Psoas muscle (tissue), 8 donors: Measurements from ENCODE around the gene VEPH1. TPM values are rescaled to one million over a fixed set of nuclear protein-coding genes. Genes with fewer than 3 reads are reported as not detected.

ENCODE experiments used
- ATAC-seq, 4 donors: fragments of 200-7000 bp; cut with Tn5 transposase; one replicate each; pipeline ENCODE4 v1.9.1; 2020; ENCODE audit warnings: moderate library complexity in 3 of 4, mild to moderate bottlenecking in 2 of 4
- DNase-seq, 2 donors: peaks; one replicate each; pipeline ENCODE4 v3.0.0-alpha.2; 2020
- H3K27ac ChIP-seq: fragments of 200-600 bp; one replicate; pipeline ENCODE4 v1.8.0; 2022
- H3K27me3 ChIP-seq, 3 donors: fragments of 200-600 bp in 1 of 3; one replicate each; pipeline versions ENCODE4 v1.6.1 to v1.8.0; 2013 to 2022; ENCODE audit warnings: low read length in 2 of 3, mild to moderate bottlenecking in 2 of 3, moderate library complexity in 1 of 3; ENCODE audit not compliant: insufficient read depth in 3 of 3
- H3K36me3 ChIP-seq, 2 donors: fragments of 200-600 bp in 1 of 2; one replicate each; pipeline versions ENCODE4 v1.6.1 to v1.8.0; 2013 to 2022; ENCODE audit warnings: low read depth in 1 of 2, mild to moderate bottlenecking in 1 of 2, moderate library complexity in 1 of 2; ENCODE audit not compliant: insufficient read depth in 1 of 2
- H3K4me1 ChIP-seq: fragments of 200-600 bp; one replicate; pipeline ENCODE4 v1.8.0; 2022
- H3K4me3 ChIP-seq: fragments of 200-600 bp; one replicate; pipeline ENCODE4 v1.8.0; 2022; ENCODE audit warnings: mild to moderate bottlenecking
- H3K9me3 ChIP-seq: fragments of 200-600 bp; one replicate; pipeline ENCODE4 v1.8.0; 2022
- WGBS, 3 donors: extraction: QIAGEN DNeasy Blood & Tissue Kit; methylation state at CpG; one replicate each; pipeline versions ENCODE4 v1.1.6 to v1.1.7; 2013; 5-methylcytosine and 5-hydroxymethylcytosine counted together
- intact Hi-C, 2 donors: fragments of 100-400 bp; cut with DNase I; formaldehyde crosslinking; loops; one replicate each; pipeline versions ENCODE4 v1.11.0 to v1.14.2; 2022
- polyA plus RNA-seq, 3 donors: library from polyadenylated mRNA; stranded (reverse); fragments of 200-250 nt; gene quantifications; one replicate each; pipeline ENCODE4 v1.2.3, GENCODE V29; 2013
- total RNA-seq, 4 donors: library from RNA; stranded (reverse); fragmentation: NEBNext Ultra II Directional in 2 of 4; extraction: Animal tissue kit (Norgen Biotek cat#: 25700) in 2 of 4; gene quantifications; one replicate each; pipeline versions ENCODE4 v1.2.1 to v1.2.4, GENCODE V29; 2021 to 2023
- TF ChIP-seq, protein P1 (sequence below): fragments of 200-600 bp; IDR thresholded peaks from one replicate; pipeline ENCODE4 v1.8.0; 2022; ENCODE audit warnings: antibody characterized with exemption
- donor health status: healthy with polysubstance abuse.
- donor health status: DM: no; HTN: no; CAD: no; lungs with moderate emphysema.
- donor health status: Bipolar disorder and iron deficiency.
- donor health status: healthy.
- donor health status: DM: yes; HTN: yes; CAD: no.
- donor health status: DM: no; HTN: no; CAD: no.
- donor health status: DM: no; HTN: no; CAD: no.
- donor health status: DM: yes; HTN: yes; CAD: no.

Gene VEPH1
- total and polyA plus RNA-seq, 7 donors, result 0.14 to 0.34 (median 0.25) TPM; not detected in 2

DNA sequence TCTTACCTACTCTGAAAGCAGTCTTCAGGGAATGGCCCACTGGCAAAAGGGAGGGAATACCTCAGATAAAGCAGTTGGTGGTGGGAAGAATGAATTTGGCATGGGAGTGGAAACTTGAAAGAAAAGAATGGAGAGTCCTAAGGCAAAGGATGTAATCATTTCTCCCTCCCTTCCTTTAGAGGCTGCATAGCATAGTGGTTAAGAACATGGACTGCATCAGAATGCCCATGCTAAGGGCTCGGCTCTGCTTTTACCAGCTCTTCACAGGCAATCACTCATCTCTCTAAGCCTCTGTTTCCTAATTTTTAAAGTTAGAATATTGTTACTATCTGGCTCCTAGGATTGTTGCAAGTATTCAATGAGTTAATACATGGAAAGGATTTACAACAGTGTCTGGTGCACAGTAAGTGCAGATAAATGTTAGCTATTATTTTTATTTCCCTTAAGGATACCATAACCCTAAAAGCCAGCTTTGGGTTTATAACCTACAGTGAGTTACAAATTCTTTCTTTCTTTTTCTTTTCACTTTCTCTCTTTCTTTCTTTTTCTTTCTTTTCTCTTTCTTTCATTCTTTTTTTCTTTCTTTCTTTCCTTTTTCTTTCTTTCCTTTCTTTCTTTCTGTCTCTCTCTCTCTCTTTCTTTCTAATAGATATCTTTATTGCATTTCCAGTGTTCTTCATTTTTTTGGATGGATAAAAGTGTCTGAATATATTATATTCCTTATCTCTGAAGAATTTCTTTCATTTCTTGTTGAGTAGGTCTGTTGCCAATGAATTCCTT lies 23.6 kb downstream of the VEPH1 start:
- WGBS, 3 donors, result 73 to 100% (median 85%) methylated on average over 1 of the region's 1 CpG
- DNase-seq, result no peak
- no peaks in the 10 kb centered on the region for H3K4me1 ChIP-seq

DNA sequence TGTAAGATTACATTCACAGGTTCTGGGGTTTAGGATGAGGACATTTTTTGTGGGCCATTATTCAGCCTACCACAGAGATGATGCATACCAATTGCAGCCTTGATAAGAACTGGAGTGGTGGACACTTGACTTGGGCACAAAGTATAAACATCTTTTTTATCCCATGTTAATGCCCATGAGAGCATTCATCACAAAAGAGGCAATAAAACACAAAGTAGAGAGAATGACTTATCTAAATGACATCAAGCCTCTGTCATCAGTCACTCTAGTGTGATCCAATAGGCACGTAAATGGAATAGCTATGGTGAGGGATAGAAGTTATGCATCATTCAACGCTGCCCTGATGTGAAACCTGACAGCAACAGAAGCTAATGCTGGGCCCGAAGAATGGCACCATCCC lies 25.8 kb downstream of the VEPH1 start:
- WGBS, 3 donors, result 82 to 90% (median 85%) methylated on average over 3 of the region's 3 CpGs
- no peaks in the 10 kb centered on the region for H3K4me1 ChIP-seq
- H3K4me3 ChIP-seq, result no peak overlapping the region
- TF ChIP-seq, protein P1, sequence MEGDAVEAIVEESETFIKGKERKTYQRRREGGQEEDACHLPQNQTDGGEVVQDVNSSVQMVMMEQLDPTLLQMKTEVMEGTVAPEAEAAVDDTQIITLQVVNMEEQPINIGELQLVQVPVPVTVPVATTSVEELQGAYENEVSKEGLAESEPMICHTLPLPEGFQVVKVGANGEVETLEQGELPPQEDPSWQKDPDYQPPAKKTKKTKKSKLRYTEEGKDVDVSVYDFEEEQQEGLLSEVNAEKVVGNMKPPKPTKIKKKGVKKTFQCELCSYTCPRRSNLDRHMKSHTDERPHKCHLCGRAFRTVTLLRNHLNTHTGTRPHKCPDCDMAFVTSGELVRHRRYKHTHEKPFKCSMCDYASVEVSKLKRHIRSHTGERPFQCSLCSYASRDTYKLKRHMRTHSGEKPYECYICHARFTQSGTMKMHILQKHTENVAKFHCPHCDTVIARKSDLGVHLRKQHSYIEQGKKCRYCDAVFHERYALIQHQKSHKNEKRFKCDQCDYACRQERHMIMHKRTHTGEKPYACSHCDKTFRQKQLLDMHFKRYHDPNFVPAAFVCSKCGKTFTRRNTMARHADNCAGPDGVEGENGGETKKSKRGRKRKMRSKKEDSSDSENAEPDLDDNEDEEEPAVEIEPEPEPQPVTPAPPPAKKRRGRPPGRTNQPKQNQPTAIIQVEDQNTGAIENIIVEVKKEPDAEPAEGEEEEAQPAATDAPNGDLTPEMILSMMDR, result no peak
- no peaks in the 10 kb centered on the region for H3K27me3 ChIP-seq
- H3K36me3 ChIP-seq, result no peaks in the 10 kb centered on the region
- H3K27ac ChIP-seq, result no peak overlapping the region
- ATAC-seq (no peak), DNase-seq (no peak)
- H3K9me3 ChIP-seq, result no peaks in the 10 kb centered on the region
- intact Hi-C loops, result no loop called here

More for the DNA sequence above, 23.6 kb downstream of the VEPH1 start:
- no peaks in the 10 kb centered on the region for H3K9me3 ChIP-seq
- intact Hi-C loops, result no loop called here
- no peaks in the 10 kb centered on the region for H3K36me3 ChIP-seq
- TF ChIP-seq, protein P1, result no peak
- no peaks in the 10 kb centered on the region for H3K27me3 ChIP-seq
- ATAC-seq, result no peak
- no peak overlapping the region for H3K27ac ChIP-seq
- H3K4me3 ChIP-seq, result no peak overlapping the region

DNA sequence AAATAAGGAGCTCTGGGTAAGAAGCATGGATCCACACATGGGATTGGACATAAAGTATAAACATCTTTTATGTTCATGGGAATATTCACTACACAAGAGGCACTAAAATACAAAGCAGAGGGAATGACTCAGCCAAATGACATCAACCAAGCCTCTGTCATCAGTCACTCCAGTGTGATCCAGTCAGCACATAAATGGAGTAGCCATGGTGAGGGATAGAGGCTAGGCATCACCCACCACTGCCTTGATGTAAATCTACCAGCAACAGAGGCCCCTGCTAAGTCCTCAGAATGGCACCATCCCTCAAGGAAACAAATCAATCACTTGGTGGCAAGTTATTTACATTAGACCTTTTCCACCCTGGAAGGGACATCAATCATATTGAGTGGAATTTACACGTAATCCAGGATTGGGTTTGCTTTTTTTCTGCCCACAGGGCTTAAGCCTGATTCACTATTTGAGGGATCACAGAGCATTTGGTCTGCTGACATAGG lies 27.2 kb downstream of the VEPH1 start:
- WGBS, 3 donors, result 43 to 48% (median 48%) methylated on average over 1 of the region's 1 CpG

DNA sequence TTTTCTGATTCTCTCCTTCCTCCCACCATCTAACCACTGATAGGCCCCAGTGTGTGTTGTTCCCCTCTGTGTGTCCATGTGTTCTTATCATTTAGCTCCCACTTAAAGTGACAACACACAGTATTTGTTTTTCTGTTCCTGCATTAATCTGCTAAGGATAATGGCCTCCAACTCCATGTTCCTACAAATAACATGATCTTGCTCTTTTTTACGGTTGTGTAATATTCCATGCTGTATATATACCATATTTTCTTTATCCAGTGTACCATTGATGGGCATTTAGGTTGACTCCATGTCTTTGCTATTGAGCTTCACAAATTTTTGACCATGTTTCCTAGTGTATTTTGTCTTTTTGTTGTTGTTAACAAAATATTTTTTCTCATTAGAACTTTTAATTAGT lies 30.6 kb downstream of the VEPH1 start:
- no peak overlapping the region for H3K4me3 ChIP-seq
- 95 to 100% (median 98%) methylated on average over 1 of the region's 1 CpG for WGBS, 3 donors
- H3K4me1 ChIP-seq, result no peaks in the 10 kb centered on the region
- TF ChIP-seq, protein P1, result no peak
- ATAC-seq (no peak), DNase-seq (no peak)
- intact Hi-C loops, result no loop called here
- H3K9me3 ChIP-seq, result no peaks in the 10 kb centered on the region
- H3K27me3 ChIP-seq, result peaks cover 0 to 4% (median 0%) of the 10 kb centered on the region in 3 donors
- H3K36me3 ChIP-seq, result no peaks in the 10 kb centered on the region
- no peak overlapping the region for H3K27ac ChIP-seq

More for the DNA sequence above, 27.2 kb downstream of the VEPH1 start:
- ATAC-seq, result no peak
- intact Hi-C loops, result no loop called here
- H3K36me3 ChIP-seq, result no peaks in the 10 kb centered on the region
- no peak for DNase-seq
- no peaks in the 10 kb centered on the region for H3K9me3 ChIP-seq
- no peaks in the 10 kb centered on the region for H3K4me1 ChIP-seq
- H3K27me3 ChIP-seq, result no peaks in the 10 kb centered on the region
- no peak overlapping the region for H3K4me3 ChIP-seq
- TF ChIP-seq, protein P1, result no peak
- no peak overlapping the region for H3K27ac ChIP-seq
